Hepatic stellate cell (primary cell): ENCODE measurements around the gene BTF3.
A peak's percentile ranks its signal among the peaks of the same experiment; 100 is the strongest.
"Not testable (repeated sequence)": the region's sequence is repeated elsewhere in the genome, so short reads cannot be mapped to it uniquely, and the experiment has no call there.

Experiments used
- DNase-seq: peaks from one replicate; pipeline ENCODE4 v3.0.0; 2011; ENCODE audit warnings: low spot score

BTF3 gene

DNA sequence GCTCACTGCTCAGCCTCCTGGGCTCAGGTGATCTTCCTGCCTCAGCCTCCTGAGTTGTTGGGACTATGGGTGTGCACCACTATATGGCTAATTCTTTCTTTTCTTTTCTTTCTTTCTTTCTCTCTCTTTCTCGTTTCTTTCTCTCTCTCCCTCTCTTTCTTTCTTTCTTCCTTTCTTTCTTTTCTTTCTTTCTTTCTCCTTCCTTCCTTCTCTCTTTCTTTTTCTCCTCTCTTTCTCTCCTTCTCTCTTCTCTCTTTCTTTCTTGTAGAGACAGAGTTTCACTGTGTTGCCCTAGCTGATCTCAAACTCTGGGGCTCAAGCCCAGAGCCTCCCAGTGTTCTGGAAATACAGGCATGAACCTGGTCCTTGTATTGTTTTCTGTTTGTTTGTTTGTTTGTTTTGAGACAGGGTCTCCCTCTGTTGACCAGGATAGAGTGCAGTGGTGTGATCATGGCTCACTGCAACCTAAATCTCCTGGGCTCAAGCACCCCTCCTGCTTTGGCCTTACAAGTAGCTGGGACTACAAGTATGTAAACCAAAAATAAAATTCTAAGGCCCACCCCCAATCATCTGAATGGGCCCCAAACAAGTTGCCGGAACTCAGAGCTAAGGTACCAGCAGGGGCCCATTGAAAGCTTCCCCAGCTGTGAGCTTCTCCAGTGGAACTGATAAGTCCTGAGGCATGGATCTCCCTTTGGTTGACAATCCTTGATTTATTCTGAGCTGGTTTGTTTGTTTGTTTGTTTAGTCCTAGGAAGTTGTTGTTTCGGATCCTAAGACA lies 11.9 kb upstream of the BTF3 start:
- no peak for DNase-seq

DNA sequence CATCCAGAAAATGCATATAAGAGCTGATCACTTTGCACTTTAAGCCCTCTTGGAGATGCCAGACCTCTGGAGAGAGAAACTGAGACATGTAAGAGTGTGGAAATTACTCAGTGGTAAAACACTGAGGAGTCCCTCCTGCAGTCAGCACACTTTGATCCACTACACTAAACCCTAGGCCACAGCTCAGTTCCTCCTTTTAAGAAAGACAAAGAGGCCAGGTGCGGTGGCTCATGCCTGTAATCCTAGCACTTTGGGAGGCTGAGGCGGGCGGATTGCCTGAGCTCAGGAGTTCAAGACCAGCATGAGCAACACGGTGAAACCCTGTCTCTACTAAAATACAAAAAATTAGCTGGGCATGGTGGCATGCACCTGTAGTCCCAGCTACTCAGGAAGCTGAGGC lies 11.0 kb upstream of the BTF3 start:
- not testable (repeated sequence) for DNase-seq

DNA sequence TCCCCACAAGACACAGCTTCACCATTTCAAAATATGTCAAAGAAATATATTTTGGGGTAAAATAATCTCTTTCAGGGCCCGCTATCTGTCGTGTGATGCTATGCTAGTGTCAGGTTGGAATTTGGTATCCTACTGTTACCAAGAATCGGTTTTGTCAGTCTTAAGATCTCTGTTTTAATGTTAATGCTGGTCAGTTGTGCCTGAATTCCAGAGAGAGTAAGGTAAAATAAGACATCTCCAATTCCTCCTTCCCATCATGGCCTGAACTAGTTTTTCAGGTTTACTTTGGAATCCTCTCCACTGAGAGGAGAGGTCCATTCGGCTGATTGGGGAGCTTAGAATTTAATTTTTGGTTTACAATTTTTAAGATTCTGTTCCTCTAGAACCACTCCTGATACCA lies 10.4 kb upstream of the BTF3 start:
- DNase-seq = no peak

DNA sequence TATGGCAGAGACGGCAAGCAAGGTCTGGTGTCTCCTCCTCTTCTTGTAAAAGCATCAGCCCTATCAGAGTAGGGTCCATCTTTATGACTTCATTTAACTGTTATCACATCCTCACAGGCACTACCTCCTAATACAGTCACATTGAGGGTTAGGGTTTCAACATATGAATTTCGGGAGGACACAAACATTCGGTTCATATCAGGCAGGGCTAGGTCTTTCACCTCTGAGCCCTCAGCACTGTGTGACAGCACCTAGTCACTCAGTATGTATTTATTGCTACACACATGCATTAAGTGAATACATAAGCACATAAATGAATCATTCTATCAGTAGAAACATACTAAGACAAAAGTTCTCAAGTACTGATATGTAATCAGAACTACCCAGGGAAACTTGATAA lies 9.4 kb upstream of the BTF3 start:
- DNase-seq = no peak

DNA sequence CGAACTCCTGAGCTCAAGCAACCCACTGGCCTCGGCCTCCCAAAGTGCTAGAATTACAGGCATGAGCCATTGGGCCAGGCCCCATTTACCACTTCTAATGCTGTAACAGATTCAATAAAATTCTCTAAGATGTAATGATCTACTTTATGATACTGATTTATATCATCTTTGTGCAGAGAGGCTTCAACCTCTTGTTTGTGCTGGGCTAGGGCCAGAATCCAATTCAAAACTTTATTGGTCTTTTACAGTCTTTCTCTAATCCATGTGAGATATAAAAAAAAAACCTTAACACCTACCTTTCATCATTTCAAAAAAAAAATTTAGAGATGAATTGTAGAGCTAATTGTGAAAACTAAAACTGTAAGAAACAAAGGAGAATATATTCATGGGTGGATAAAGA lies 8.2 kb upstream of the BTF3 start:
- no peak for DNase-seq

DNA sequence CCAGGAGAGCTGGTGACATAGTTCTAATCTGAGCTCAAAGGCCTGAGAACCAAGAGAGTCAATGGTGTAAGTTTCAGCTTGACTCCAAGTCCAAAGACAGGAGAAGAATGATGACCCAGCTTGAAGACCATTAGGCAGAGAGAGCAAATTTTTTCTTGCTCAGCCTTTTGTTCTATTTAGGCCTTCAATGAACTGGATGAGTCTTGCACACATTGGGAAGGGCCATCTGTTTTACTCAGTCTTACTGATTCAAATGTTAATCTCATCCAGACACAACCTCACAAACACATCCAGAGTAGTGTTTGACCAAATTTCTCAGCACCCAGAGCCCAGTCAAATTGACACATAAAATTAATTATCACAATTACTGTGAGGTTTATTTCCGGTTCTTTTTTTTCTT lies 7.1 kb upstream of the BTF3 start:
- no peak for DNase-seq

DNA sequence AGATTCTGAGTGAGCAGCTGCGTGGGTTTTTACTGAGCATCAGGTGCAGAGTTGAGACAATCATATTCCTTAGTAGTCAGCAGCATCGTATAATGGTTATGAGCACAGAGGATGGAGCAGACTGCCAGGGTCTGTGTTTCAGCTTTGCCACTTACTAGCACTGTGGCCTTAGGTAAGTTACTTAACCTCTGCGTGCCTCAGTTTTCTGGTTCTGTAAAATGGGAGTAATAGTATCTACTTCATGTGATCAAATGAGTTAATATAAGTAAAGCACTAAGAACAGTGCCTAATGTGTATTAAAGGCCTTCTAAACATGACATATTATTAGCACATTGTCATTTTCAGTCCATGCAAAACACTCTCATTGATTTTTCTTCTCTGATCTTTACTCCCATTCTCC lies 4.8 kb upstream of the BTF3 start:
- DNase-seq = no peak

DNA sequence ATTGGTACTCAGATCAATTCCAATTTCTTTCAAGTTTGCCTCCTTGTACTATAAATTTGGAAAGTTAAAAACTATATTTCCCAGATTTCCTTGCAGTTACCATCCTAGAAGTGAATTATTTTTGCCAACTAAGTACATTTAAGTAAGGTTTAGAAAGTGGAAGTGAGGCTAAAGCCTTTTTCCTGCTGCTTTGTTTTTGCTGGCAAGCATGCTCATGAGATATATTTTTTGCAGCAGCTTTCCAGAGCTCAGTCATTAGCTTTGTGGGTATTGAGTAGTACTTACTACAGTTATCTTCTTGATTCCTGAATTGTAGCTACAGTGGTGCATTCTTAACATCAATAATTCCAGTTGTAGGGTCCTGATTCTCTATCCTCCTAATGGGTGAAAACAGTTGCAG lies 3.5 kb upstream of the BTF3 start:
- DNase-seq = no peak

DNA sequence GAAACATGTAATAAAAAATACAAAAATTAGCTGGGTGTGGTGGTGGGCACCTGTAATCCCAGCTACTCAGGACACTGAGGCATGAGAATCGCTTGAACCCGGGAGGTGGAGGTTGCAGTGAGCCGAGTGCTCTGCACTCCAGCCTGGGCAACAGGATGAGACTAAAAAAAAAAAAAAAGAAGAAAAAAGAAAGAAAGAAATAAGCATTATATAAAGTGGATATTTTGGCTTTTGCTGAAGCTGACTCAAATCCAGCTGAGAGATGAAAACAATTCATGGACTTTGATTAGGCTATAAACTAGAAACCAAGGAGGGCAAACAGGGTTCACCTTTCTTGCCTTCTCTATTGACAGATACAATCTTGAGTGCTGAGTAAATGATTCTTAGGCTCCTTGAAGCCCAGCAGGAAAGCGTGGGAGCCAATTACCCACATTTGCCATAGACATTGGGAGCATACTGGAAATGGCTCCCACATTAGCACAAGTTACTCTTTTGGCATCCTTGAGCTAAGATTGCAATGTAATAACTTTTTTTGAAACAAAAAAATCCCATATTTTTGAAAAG lies 2.4 kb upstream of the BTF3 start:
- DNase-seq = no peak

DNA sequence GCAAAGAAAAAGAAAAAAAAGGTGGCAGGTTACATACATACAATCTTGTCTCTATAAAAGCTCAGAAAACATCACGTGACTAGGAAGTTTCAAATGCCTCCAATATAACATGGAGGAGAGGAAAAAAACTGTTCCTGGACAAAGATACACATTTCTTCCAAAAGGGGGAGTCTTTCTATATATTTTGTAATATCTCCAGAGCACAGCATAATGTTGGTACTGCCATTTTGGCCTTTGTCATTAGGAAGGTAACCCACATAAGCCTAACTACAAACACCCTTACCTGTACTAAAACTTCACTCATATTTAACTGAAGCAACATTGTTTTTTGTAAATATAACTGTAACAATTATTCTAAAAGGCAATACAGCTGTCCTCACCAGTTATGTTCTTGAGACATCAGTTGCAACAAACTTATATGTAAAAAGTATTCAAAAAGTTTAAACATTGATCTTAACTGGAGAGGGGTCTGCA lies 1.2 kb upstream of the BTF3 start:
- DNase-seq = peak; percentile 41

DNA sequence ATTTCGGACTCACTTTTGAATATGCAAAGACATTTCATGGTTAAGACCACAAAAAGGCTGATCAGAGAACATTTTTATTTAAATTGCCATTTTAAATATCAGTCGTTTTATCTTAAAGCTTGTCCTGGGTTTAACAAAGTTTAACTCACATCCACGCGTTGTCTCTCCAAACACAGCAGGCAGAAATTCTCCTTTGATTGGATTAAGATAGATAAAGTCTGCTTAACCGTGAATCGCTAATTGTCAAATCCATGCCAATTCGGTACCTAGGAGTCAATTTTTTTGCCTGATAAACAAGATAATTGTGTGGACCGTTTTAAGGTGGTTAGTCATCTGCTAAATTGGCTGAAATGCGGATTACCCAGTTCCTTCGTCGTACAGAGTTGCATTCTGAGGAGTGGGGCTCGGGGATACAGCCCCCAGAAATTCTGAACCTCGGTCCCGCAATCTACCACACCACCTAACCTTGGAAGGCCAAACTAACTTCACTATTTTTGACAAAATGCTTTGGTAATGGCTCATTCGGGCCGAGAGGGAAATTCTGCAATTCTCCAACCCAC lies 665 bp upstream of the BTF3 start:
- no peak for DNase-seq

DNA sequence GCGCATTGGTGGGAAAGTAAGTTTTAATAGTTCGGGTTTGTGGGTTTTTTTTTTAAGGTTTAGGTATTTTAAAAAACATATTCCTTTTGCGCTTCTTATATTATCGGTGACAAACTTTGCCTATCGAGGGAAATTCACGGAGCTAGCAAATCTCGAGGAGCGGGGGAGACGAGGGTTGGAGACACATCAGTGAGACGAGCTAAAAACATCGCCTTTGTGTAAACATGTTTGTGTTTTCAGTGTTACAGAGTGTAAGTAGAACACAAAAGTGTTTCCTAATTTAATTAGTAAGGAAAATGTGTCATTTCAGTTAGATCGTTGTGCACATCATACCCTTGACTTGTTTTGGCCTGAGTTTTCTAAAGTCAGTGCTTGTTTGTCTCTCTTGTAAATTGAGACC lies 945 bp downstream of the BTF3 start:
- DNase-seq = no peak

DNA sequence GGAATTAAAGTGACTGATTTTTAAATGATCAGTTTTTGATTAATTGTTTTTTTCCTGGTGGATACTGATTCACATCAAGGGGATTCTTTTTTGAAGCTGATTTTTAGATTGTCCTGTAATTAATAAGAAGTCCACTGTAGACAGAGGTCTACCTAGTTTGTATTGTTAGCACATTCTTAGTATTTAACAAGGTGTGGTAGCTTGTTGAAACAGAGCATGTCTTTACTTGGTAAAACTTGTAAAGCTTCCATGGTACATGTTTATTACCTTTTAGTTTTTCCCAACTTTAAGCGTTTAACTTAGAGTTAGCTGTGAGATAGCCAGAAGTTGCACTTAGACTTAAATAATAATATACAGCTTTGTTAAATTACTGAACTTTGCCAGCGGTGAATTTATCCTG lies 1.5 kb downstream of the BTF3 start:
- no peak for DNase-seq

DNA sequence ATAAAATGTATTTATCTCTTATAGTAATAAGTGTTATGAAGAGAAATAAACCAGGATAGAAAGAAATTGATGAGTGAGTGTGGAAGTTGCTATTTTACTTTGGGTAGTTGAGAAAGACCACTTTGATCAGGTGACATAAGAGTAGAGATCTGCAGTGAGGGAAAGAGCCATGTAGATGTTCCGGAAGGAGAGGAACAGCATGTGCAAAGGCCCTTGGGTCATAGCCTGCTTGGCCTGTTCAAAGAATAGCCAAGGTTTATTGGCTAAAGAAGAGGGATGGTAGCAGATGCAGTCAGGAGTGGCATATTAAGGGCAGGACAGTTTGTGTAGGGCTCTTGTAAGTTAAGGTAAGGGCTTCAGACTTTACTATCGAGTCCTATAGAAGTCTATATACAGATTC lies 3.2 kb downstream of the BTF3 start:
- DNase-seq = no peak

DNA sequence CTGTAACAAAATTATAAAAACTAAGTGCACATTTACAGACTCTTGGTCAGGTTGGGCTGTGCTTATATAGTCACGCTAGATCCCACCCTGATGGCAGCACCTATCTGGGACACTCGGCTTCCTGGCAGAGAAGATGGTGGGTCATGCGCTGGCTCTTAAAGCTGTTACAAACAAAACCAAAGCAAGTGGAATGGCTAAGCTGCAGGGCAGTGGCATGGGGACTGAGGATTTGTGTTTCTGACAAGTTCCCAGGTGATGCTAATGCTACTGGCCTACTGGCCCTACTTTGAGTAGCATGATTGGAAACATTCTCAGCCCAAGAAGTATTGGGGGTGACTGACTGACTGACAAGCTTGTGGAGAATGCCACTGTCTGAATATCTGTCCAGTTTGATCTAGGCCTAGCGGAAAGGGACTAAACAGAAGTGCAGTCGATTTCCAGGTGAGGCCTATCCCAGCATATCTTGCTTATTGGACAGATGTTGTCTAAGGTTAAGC lies 8.3 kb downstream of the BTF3 start:
- DNase-seq = no peak

DNA sequence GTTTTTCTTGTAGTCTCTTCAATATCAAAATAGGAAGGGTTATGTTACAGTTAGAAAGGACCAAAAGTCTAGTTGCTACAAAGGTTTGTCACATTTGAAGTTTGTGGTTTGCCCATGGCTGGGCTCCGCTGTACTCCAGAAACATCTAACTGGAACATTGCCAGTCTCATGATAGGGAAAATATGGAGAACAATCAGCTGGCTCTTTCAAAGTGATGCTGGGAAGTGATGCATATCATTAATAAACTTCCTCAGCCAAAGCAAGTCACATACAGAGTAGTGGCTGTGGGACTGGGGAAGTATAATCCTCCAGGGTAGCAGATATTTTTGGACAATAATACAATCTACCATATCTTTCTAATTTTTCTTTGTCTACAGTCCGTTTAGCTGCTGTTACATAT lies 8.8 kb downstream of the BTF3 start:
- DNase-seq = no peak

DNA sequence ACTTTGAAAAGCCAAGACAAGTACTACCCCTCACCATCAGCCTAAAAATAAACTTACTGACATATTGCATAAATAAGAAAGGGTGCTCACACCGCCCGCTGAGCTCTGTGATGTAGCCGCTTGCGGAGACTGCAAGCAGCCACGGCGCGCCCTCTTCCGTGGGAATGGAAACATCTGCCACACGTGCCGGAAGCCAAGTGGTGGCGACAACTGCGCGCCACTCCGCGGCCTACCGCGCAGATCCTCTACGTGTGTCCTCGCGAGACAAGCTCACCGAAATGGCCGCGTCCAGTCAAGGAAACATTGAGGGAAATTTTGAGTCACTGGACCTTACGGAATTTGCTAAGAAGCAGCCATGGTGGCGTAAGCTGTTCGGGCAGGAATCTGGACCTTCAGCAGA lies 10.3 kb downstream of the BTF3 start:
- DNase-seq = not testable (repeated sequence)

DNA sequence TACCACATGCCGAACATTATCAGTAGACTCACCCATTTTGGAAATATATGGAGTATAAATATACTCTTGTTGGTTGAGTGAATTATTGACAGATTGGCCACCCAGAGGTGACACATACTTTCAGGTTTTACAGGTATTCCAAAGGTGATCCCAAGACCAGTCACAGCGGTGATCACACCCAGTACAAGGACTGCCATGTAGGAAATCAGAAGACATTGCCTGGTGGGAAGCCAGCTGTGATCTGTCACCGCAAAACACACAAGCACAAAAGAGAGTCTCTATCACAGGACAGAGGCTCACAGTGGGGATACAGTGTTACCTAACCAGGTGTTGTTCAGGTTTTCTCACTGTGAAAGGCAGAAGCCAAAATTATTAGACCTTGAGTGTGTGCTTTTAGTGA lies 15.8 kb downstream of the BTF3 start:
- DNase-seq = no peak

DNA sequence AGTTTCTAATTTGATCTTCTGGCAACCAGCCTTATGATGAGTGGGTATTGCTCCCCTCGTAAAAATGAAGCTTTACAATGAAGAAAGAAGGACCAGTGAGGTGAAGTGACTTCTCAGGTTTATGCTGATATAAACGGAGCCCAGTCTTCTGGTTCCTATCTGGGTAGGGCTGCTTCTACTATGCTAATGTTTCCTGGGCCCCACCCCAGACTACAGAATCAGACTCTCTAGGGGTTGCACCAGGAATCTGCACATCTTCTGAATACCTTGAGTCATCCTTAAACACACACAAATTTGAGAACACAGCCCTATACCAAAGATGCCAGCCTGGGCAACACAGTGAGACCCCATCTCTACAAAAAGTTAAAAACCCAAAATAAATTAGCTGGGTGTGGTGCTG lies 16.2 kb downstream of the BTF3 start:
- DNase-seq = no peak

DNA sequence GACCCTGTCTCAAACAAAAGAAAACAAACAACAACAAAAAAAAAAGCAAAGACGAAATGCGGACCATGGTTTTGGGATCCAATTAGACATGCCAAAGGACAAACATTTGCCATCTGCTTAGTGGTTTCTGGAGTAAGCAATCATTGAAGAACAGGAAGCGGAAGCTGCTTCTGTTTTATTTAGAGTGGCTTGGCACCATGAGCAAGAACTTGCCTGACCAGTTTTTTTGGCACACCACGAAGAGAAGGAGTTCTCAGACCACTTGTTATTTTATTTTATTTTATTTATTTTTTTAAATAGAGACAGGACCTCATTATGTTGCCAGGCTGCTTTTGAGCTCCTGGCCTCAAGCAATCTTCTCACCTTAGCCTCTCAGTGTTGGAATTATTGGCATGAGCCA lies 17.0 kb downstream of the BTF3 start:
- DNase-seq = no peak

DNA sequence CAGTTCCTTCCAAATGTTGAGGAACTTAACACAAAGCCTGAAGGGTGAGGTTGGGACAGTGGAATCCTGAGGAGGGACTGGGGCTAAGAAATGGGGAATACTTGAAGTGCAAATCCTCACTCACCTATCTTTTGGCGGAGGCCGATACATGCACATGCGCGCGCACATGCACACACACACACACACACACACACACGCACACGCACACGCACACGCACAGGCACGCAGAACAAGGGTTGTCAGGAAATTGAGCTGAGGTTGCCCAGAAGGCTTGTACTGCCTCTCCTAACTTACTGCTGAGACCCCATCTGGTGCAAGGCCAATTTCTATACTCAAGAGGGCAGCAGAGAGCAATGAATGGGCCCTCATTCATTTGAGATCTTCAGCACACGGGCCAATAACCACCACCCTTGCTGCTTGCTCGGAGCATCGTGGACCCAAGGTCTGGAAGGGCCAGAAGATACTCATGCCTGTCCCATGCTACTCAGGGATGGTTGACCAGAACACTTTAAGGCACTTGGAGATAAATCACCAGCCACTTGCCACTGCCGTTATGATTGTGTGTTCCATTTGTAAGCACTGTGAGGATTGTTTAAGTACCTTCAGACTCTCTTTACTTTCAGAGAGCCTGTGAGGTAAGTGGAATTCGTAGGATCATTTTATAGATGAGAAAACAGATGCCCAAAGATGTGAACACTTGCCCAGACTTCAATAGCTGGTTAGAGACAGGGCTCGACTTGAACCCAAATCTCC lies 21.5 kb downstream of the BTF3 start:
- DNase-seq = peak; percentile 83

DNA sequence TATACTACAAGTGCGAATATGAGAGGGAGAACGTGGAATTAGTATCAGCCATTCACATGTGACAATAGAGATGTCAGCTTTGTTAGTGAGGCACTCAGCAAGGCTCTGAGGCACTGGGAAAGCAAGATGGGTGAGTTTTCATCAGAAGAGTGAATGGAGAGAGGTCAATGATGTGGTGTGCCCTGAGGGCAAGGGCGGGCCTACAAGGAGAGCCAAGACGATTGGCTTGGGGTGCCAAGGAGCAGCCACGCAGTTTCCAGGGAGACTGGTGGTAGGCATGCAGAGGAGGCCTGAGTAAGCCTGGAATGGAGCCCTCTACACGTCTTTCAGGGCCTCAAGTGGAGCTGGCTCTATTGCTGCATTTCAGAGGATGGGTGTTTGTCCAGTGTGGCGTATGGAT lies 24.7 kb downstream of the BTF3 start:
- DNase-seq = no peak

DNA sequence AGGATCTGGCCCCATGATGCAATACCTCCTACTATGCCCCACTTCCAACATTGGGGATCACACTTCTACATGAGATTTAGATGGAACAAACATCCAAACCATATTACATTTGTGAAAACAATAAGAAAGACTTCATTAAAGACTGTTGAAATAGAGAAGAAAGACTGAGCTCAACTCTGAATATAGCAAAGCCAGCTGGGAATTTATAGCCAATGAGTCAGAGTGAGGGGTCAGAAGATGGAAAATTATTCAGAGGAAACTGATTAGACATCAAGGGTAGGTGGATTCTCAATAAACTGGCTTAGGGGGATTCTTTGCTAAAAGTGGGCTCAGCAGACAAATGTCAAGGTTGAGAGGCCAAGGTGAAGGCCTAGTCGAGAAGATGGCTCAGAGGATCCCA lies 25.6 kb downstream of the BTF3 start:
- DNase-seq = no peak
